Measurements from ENCODE around the gene ARHGAP21. TPM values are rescaled to one million over a fixed set of nuclear protein-coding genes. Genes with fewer than 3 reads are reported as not detected.

Gene ARHGAP21
- total RNA-seq, 1 donor from 2014 or later, result 80.6 TPM

DNA sequence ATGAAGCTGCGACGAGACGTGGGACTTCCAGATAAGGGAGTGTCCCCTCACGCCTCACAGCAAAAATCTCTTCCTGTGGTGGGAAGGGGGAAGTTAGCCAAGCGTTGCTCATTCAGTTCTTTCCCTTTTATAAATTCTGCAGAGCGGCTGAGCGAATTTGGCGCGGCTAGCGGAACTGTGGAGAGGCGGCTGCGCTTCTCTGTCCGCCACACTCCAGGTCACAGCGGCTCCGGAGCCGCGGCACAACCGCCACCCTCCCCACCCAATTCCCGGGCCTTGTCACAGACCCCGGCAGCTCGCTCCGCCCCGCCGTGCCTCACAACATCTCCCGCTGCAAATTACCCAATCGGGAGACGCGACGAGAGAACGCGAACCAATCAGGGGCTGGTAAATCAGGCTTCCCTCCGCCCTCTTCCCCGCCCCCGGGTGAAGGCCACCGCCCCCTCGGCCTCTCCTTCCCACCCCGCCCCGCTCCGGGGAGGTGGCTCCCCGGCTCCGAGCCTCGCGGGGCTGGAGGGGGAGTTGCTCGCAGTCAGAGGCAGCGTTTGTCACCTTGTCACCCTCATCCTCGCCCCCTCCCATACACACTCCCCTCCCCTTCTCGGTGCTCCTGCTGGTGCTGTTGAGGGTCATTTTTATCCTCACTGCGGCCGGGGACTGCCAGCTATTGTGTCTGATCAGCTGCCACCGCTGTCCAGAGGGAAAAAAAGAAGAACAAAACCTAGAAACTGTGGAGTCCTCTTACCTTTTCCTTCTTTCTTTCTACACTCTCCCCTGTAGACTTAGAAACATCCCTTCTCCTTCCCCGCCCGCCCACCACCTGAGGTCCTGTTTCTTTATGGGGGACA, 918 bp upstream of the ARHGAP21 start:
- no peak for FAIRE-seq
- TF ChIP-seq, protein P1, sequence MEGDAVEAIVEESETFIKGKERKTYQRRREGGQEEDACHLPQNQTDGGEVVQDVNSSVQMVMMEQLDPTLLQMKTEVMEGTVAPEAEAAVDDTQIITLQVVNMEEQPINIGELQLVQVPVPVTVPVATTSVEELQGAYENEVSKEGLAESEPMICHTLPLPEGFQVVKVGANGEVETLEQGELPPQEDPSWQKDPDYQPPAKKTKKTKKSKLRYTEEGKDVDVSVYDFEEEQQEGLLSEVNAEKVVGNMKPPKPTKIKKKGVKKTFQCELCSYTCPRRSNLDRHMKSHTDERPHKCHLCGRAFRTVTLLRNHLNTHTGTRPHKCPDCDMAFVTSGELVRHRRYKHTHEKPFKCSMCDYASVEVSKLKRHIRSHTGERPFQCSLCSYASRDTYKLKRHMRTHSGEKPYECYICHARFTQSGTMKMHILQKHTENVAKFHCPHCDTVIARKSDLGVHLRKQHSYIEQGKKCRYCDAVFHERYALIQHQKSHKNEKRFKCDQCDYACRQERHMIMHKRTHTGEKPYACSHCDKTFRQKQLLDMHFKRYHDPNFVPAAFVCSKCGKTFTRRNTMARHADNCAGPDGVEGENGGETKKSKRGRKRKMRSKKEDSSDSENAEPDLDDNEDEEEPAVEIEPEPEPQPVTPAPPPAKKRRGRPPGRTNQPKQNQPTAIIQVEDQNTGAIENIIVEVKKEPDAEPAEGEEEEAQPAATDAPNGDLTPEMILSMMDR (IDR thresholded peaks at IDR 0.05; ENCODE audit: insufficient read depth, low read length, severe bottlenecking), result no peak
- peak; percentile 93 for DNase-seq (ENCODE audit: low read depth)
- Histone ChIP-seq H3K4me3 (ENCODE audit: low read depth, low read length) (peak overlapping the region; percentile 58), H3K27me3 (ENCODE audit: control insufficient read depth, insufficient read depth, low read length) (no peaks in the 10 kb centered on the region), H3K36me3 (ENCODE audit: control insufficient read depth, insufficient read depth, low read length) (peaks cover 4% of the 10 kb centered on the region)

DNA sequence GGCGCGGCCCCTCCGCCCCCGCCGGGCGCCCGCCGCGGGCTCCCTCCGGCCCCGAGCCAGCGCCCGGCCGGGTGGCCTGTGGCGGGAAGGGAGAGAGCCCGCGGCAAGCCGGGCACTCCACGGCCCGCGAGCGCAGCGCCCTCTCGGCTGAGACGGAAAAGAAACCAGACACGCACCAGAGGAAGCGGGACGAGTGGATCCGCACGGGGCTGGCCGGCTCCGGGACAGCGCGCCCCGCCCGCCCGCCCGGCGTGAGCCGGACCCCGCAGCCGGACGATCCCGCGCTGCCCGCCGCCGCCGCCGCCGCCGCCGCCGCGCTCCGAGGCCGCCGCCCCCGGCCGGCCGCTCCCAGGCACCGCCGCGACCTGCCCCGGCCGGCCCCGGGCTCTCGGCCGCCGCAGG, 300 bp downstream of the ARHGAP21 start:
- TF ChIP-seq, protein P1 (IDR thresholded peaks at IDR 0.05; ENCODE audit: insufficient read depth, low read length, severe bottlenecking), result no peak
- FAIRE-seq (no peak), DNase-seq (ENCODE audit: low read depth) (no peak)
- no peaks in the 10 kb centered on the region for H3K27me3 ChIP-seq (ENCODE audit: control insufficient read depth, insufficient read depth, low read length)
- H3K36me3 ChIP-seq (ENCODE audit: control insufficient read depth, insufficient read depth, low read length), result peaks cover 4% of the 10 kb centered on the region
- peak overlapping the region; percentile 81 for H3K4me3 ChIP-seq (ENCODE audit: low read depth, low read length)

GRCh38 chr10:24722676-24723385, 856 bp downstream of the ARHGAP21 start:
- peak overlapping the region; percentile 81 for H3K4me3 ChIP-seq (ENCODE audit: low read depth, low read length)
- peaks cover 4% of the 10 kb centered on the region for H3K36me3 ChIP-seq (ENCODE audit: control insufficient read depth, insufficient read depth, low read length)
- FAIRE-seq, result no peak
- TF ChIP-seq, protein P1 (IDR thresholded peaks at IDR 0.05; ENCODE audit: insufficient read depth, low read length, severe bottlenecking), result no peak
- DNase-seq (ENCODE audit: low read depth), result no peak
- H3K27me3 ChIP-seq (ENCODE audit: control insufficient read depth, insufficient read depth, low read length), result no peaks in the 10 kb centered on the region

DNA sequence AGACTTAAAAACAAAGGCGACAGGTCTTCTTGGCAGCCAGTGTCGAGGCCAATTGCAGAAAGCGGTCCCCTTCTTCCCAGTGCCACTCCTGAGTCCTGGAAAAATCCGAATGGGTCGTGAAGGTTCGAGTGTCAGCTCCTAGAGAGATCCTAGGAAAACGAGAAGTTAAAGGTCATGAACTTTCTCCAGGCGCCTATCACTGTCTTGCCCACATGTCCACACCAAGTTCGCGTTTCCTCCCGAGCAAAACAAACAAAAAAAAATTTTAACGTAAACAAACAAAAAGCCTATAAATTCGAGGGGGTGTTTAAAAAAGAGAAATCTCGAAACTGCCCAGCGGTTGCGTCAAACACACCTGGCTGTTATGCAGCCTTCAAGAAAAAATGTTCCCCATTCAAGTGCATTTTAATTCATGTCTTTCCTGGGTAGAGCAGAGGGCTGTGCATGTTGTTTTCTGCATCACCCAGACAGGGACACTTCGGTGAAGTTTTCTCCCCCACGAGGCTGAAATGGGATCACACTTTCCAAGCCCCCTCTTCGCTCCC, 1.5 kb downstream of the ARHGAP21 start:
- no peak for FAIRE-seq
- TF ChIP-seq, protein P1 (IDR thresholded peaks at IDR 0.05; ENCODE audit: insufficient read depth, low read length, severe bottlenecking), result no peak
- Histone ChIP-seq H3K4me3 (ENCODE audit: low read depth, low read length) (peak overlapping the region; percentile 81), H3K36me3 (ENCODE audit: control insufficient read depth, insufficient read depth, low read length) (peaks cover 4% of the 10 kb centered on the region), H3K27me3 (ENCODE audit: control insufficient read depth, insufficient read depth, low read length) (no peaks in the 10 kb centered on the region)
- no peak for DNase-seq (ENCODE audit: low read depth)

- Histone ChIP-seq H3K4me3 (ENCODE audit: low read depth, low read length) (peak overlapping the region; percentile 81), H3K36me3 (ENCODE audit: control insufficient read depth, insufficient read depth, low read length) (peaks cover 4% of the 10 kb centered on the region), H3K27me3 (ENCODE audit: control insufficient read depth, insufficient read depth, low read length) (no peaks in the 10 kb centered on the region)
- TF ChIP-seq, protein P1 (IDR thresholded peaks at IDR 0.05; ENCODE audit: insufficient read depth, low read length, severe bottlenecking), result no peak
- FAIRE-seq, result no peak
- no peak for DNase-seq (ENCODE audit: low read depth)
Observed at GRCh38 chr10:24721229-24722106, 2.2 kb downstream of the ARHGAP21 start.

All from bronchial epithelial cell (primary cell).